Skin of body (tissue), 2 donors: ENCODE results near the gene NUDT3. TPM values are rescaled to one million over a fixed set of nuclear protein-coding genes. Genes with fewer than 3 reads are reported as not detected.
"Not testable (repeated sequence)": the region's sequence is repeated elsewhere in the genome, so short reads cannot be mapped to it uniquely, and the experiment has no call there.

Experiments
- DNase-seq: peaks from one replicate; lab custom pipeline; 2025; lab: John Stamatoyannopoulos, UW
- total RNA-seq: library from RNA; depleted of rRNA; stranded (reverse); fragments of >200 nt; gene quantifications from one replicate; pipeline ENCODE4 v1.2.3, GENCODE V29; 2014

The NUDT3 gene
- total RNA-seq, 1 donor from 2014 or later, result 21.3 TPM

DNA sequence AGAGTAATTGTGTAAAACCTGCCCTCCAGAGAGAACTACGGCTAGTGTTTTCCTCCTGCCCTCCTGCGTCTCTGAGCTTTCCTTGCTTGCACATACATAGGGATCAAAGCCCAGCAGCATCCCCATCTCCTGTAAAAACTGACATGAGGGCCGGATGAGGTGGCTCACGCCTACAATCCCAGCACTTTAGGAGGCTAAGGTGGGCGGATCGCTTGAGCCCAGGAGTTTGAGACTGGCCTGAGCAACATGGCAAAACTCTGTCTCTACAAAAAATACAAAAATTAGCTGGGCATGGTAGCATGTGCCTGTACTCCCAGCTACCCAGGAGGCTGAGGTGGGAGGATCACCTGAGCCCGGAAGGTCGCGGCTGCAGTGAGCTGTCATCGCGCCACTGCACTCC lies 103.3 kb downstream of the NUDT3 start:
- no peak for DNase-seq

DNA sequence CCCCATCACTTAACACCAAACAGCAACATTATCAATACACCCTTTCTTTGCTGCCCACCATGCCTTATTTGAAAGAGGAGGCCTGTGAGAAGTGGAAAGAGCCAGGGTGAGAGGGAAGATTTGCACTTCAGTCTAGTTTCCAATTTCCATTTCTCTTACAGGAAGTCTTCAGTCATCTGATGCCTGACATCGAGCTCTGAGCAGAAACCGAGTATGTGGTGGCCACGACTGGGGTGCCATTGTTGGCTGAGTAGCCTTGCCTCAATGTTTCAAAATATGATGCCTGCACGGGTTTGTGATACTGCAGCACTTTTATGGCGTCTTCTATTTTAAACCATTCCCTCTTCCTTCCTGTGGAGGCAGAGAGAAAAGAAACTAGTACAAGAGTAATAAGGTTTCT lies 103.9 kb downstream of the NUDT3 start:
- DNase-seq, result no peak

DNA sequence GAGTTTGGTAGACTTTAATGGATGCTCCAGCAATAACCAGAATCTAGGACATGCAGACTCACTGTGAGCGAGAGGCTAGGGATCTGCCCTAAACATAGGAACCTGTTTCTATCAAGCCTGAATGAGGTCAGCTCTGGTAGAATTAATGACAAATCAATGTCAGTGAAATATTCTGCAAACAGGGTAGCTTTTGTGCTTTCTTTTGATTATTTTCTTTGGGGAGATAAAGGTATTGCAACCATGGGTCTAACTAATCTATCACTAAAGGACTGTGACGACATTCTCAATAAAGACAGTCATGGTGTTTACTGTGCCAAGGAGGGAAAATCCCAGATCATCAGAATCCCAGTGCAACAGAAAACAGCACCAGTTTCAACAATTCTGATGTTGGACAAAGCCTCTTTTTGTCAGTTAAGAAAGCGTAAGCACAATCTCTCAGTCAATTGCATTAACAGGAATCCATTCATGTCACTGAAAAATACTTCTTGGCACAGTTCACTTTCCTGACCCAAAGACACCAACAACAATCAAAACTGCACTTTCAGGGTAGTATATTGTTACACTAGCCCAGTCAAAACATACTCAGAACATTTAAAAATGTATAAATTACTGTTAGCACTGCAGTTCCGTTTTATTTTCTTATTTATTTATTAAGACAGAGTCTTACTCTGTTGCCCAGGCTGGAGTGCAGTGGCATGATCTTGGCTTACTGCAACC lies 106.9 kb downstream of the NUDT3 start:
- peak; percentile 6 for DNase-seq

DNA sequence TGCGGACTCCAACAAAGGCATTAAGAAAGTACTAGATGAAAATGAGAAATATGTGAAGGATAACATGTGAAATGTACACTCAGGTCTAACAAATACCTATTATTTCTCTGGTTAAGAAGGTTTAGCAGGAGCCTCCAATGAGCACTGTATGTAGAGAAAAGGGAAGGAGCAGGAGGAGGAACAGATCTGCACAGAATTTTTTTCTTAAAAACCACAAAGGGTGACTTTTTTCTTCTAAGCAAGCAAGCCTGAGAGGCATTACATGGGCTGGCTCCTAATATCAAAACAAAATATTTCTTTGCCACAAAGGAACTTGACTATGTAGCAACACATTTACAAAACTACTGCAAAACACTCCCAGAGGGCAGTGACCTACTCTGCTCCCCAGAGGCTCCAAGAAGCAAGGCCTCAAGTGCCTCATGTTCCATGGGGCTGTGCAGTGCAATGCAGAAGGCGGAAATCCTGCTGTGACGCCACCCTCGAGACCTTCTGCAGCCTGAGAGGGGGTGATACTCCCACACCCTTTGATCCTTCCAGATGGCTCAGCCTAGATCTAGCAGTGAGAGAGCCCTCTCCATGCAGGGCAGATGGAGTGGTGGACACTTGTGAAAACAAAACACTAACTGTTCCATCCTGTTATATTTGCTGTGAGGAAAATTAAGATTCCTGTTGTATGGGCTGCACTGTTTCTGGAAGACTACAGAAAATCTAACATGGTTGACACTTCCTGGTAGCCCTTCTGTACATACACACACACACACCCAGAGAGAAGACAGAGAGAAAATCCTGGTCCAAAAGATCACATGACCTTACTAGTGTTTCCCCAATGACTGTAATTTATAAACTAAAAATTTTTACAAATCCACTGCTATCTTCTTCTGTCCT lies 107.7 kb downstream of the NUDT3 start:
- peak; percentile 7 for DNase-seq

DNA sequence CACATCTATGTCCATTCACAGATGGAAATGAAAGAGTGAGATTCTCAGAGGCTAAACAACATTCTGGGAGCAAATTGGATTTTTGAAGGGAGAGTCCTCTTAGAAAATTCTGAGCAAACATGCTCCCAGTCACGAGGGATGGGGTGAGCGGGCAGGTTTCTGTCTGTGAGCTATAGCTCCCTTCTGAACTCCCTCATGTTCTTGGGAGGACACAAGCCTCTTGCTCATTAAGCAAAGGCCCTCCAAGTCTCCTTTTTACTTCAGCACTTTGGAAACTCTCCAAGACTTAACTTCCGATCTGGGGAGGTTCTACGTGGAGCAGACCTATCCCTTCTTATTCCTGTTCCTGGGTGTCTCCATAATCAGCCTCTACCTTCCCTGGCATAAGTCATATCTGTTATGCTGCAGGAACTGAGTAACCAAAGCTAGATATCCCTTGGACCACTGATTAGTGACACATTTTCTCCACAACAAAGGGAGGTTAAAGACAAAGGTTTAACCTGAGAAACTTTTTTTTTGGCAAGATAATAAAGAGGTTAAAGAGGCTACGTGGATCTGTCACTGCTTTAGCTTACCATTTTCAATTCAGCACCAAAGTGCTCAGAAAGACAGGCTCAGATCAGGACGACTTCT lies 110.7 kb downstream of the NUDT3 start:
- no peak for DNase-seq

DNA sequence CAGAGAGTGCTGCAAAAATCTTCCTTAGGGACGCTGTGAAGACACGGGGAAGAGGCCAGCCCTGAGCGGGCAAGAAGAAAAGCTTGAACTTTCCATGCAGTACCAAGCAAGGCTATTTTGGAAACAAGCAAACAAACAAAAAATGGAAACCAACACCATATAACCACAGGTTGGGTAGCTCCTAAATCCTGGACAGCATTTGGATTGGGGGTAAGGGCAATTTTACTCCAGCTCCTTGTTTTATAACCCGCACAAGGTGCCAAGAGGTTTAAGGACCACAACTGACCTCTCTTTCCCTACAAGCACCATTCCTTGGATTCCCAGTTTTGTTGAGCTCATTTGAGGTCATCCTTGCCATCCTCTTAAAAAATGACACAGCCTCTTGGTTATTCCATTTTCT lies 112.3 kb downstream of the NUDT3 start:
- no peak for DNase-seq

DNA sequence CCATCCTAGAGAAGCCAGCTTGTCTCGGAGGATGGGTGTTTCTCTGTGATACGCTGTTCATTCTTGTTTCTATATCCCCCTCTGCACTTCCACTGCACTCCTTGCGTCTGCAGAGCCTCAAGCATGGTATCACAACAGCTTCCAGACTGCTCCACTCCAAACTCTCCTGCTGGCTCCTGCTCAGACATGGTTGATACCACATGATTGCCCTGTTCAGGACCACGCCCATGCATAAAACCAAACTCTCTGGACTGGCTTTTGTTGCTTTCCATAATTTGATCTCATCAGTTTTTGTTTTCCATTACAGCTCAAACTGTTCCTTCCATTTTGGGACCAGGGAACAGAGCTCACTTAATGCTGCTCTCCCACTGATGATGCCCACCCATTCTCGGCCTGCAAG lies 113.6 kb downstream of the NUDT3 start:
- DNase-seq, result no peak

DNA sequence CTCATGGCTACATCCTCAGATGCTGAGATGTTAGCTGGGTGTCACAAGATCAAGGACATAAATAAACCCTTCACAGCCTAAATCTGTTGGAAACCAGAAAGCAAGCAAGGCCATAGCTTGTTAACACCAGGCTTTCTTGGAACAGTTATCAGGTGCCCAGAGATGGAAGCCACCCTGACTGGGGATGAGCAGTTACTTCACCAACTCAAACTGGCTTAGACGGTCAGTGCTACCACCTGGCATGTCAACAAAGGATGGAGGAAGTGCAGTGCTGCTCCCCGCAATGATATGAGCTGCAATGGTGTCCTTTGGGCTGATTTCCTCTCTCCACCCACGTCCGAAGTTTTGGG lies 114.7 kb downstream of the NUDT3 start:
- no peak for DNase-seq

DNA sequence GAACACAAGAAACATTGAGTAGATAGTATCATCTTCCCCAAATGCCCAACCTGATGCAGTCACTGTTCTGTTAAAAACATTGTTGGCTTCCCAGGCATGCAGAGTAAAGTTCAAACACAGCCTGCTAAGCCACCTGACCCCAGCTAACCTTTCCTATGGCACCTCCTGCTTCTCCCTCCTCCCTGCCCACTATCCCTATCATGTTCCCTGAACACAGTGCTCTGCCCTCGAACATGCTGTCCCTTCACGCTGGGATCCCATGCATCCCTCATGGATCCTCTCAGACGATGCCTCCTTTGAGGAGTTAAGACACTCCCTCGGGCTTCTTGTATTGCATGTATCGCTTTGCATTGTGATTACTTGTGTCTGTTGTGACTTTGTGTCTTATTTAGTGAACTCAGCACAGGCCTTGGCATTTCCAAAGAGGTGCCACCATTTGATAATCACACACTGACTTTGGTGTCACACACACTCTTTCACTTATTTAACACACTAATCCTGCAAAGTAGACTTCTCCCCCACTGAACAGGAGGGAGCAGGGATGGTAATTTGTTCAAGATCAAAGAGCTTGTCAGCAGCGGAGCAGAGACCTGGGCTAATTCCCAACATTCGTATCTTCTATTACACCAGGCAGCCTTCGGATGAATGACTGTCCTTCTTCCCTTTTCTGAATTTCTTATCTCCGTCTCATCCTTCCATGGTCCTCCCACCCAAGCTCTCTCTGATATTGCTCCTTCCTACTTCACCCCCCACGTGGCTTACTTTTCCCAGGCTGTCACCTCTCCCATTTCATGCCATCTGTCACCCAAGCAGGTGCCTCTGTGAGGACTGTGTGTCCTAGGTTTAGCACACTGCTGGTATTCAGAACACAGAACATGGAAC lies 115.3 kb downstream of the NUDT3 start:
- no peak for DNase-seq

DNA sequence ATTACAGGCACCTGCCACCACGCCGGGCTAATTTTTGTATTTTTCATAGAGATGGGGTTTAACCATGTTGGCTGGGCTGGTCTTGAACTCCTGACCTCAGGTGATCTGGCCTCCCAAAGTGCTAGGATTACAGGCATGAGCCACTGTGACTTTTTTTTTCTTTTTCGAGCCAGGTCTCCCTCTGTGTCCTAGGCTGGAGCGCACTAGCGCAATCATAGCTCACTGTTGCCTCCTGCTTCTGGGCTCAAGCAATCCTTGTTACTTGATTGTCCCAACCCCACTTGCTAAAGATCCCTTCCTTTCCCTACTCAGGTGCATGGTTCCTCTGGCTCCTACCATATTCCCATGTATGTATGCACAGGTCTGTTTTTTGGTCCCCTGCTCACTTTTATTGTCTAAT lies 116.3 kb downstream of the NUDT3 start:
- no peak for DNase-seq

DNA sequence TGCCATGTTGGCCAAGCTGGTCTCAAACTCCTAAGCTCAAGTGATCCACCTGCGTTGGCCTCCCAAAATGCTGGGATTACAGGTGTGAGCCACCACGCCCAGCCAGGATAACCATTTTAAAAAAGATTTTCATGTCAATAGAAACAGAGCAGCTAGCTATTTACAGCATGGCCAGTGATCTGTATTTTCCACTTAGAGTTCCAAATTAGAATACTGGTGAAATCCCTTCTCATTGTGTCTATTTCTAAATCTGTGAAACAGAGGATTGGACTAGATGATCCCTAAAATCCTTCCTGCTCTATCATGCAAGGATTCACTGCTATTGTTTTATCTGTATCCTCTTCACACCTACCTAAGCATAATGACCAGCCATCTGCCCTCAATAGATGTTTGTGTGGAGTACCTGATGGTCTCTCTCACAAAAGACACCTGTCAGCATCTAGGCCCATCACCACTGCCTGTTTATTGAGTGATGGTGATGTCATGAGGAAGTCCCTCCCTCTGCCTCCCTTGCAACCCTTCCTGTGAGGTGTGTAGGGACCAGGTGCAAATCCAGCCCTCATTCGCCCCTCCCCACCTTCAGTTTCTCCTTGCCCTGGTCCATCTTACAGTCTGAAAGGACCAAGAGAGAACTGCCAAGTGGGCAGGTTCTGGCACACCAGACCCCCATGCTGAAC lies 117.2 kb downstream of the NUDT3 start:
- no peak for DNase-seq

DNA sequence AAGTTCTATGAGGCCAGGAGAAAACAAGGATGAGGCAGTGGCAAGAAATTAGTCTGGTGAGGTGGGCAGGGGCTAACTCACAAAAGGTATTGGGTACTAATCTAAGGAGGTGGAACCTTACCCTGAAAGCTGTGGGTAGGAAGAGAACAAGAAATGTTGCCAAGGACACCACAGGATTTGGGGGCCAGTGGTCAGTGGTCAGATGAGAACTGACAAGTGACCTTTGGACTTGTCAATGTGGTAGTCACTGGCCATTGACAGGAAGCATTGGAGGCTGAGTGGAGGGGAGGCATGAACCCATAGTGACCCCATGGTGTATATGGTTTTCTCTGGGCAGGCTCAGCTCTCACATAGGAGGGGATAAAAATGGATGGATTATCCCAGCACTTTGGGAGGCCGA lies 118.3 kb downstream of the NUDT3 start:
- DNase-seq, result no peak

DNA sequence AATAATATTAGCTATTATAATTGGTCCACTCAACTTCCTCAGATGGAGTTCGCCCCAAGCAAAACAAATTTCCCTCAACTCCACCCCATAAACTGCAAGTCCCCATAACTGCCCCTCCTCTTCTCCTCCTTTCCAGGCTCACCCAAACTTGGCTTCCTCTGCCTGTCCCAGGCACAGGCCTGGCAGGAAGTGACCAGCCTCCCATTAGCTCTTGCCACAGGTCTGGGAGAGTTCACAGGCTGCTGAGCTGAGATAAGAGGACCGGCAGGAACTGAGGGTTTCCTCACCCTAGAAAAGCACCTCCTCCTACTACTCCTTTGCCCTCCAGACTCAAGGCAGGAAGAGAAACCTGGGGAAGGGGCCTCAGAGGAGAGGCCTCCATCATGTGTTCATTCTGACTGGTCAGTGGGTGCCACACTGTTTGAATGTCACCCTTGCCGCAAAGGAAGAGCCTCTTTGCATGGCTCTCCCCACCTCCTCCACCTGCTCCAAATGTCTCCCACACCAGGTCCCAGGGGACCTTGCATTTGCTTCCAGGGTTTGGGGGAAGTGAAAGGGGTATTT lies 119.1 kb downstream of the NUDT3 start:
- DNase-seq, result no peak

DNA sequence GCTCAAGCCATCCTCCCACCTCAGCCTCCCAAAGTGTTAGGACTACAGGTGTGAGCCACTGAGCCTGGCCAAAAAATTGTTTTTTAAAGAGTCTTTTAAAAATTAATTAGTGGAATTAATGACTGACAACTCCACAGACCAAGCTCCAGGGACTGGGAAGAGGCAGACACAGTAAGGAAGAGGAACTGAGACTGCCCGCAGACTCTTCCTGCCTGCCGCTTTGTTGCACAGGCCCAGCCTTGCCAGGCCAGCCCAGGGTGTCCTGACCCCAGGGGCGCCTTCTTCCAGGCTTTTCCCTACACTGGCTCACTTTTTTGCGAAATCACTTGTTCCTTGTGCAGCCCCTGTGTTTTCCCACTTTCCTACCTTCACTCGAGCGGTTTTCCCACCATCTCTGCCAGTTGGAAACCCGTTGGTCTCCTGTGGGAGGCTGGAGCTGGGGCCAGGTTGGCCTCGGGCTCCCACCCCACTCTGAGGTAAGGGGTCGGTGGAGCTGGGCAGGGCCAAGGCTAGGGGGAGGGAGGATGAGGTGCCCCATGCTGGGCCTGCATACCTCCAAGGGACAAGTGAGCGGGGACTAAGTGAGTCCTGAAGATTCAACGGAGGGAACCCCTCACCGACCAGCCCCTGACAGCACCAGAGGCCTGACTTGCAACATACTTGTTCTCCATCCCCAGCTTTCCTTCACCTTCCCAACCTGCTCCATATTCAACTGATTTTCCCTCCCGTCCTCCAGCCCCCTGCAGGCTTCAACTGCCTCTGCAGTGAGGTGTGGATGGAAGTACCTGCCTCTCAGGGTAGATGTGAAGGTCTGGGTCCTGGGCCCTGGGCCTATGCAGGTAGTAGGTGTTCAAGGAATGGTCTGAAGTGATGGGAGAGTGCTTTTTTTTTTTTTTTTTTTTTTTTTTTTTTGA lies 120.2 kb downstream of the NUDT3 start:
- DNase-seq, result no peak

DNA sequence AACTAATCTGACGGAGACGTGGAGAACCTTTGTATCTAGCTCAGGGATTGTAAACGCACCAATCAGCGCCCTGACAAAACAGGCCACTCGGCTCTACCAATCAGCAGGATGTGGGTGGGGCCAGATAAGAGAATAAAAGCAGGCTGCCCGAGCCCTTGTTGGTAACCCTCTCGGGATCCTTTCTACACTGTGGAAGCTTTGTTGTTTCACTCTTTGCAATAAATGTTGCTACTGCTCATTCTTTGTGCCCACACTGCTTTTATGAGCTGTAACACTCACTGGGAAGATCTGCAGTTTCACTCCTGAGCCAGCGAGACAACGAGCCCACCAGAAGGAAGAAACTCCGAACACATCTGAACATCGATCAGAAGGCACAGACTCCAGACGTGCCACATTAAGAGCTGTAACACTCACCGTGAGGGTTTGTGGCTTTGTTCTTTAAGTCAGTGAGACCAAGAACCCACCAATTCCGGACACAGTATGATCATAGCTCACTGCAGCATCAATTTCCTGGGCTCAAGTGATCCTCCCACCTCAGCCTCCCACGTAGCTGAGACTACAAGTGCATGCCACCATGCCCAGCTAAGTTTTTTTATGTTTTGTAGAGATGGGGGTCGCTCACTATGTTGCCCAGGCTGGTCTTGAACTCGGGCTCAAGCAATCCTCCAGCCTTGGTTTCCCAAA lies 122.7 kb downstream of the NUDT3 start:
- not testable (repeated sequence) for DNase-seq

DNA sequence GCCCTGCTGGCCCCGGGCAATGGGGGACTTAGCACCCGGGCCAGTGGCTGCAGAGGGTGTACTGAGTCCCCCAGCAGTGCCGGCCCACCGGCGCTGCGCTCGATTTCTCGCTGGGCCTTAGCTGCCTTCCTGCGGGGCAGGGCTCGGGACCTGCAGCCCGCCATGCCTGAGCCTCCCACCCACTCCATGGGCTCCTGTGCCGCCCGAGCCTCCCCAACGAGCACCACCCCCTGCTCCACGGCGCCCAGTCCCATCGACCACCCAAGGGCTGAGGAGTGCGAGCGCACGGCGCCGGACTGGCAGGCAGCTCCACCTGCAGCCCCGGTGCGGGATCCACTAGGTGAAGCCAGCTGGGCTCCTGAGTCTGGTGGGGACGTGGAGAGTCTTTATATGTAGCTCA lies 123.3 kb downstream of the NUDT3 start:
- DNase-seq, result not testable (repeated sequence)

DNA sequence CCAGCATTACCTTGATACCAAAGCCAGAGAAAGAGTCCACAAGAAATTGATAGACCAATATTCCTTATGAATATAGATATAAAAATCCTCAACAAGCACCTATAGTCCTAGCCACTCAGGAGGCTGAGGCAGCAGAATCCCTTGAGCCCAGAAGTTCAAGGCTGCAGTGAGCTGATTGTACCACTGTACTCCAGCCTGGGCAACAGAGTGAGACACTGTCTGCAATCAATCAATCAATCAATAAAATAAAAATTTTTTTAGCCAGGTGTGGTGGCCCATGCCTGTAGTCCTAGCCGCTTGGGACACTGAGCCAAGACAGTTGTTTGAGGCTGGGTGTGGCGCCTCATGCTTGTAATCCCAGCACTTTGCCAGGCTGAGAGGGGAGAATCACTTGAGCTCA lies 124.7 kb downstream of the NUDT3 start:
- DNase-seq, result no peak

DNA sequence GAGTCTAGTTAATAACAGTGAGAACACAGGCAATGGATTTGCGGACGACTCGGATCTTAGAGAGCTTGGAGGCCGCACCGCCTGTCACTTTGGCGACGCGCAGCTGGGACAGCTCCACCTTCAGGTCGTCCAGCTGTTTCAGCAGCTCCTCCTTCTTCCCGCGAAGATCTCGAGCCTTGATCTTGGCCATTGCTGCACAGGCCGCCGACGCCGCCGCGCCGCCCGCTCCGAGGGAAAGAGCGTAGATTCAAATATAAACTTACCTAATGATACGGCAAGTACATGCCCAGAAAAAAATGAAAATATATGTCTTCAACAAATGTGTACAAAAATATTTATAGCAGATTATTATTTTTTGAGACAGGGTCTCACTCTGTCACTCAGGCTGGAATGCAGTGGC lies 129.0 kb downstream of the NUDT3 start:
- DNase-seq, result not testable (repeated sequence)
